ENCODE data around the gene ZCCHC24.

GRCh38 chr10:79441433-79441832 is 4.0 kb downstream of the ZCCHC24 start:
- TF ChIP-seq ZBTB33 (IDR thresholded peaks at IDR 0.05) (no peak), SP1 (IDR thresholded peaks at IDR 0.05) (no peak)

Data from liver (tissue), 2 donors.